NK-92 (cell line): Measurements from ENCODE around the gene STAT4.

Source experiments
- DNase-seq: peaks from one replicate; lab custom pipeline; 2025; ENCODE audit not compliant: unreplicated experiment; lab: John Stamatoyannopoulos, UW

Gene STAT4

GRCh38 chr2:191145769-191146471, 4.9 kb downstream of the STAT4 start:
- no peak for DNase-seq

- no peak for DNase-seq
Measured at GRCh38 chr2:191144217-191144616, 6.6 kb downstream of the STAT4 start.

DNA sequence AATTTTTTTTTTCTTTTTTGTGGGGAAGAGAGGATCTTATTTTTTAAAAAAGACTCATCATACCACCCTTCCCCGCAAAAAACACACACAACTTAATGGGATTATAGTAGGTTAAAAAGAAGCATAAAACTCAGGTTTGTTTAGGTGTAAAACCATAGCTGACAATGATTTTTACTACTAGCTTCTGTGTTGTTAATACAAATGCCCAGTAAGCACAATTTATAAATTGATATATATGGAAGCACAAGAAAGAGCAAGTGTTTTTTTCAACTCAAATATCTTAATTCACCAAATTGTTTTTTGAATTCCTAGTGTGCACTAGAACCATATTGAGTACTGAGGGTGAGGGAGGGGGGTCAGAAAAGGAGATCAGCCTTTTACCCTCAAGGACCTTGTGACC, 7.0 kb downstream of the STAT4 start:
- no peak for DNase-seq

GRCh38 chr2:191128911-191129304, 21.9 kb downstream of the STAT4 start:
- no peak for DNase-seq

DNA sequence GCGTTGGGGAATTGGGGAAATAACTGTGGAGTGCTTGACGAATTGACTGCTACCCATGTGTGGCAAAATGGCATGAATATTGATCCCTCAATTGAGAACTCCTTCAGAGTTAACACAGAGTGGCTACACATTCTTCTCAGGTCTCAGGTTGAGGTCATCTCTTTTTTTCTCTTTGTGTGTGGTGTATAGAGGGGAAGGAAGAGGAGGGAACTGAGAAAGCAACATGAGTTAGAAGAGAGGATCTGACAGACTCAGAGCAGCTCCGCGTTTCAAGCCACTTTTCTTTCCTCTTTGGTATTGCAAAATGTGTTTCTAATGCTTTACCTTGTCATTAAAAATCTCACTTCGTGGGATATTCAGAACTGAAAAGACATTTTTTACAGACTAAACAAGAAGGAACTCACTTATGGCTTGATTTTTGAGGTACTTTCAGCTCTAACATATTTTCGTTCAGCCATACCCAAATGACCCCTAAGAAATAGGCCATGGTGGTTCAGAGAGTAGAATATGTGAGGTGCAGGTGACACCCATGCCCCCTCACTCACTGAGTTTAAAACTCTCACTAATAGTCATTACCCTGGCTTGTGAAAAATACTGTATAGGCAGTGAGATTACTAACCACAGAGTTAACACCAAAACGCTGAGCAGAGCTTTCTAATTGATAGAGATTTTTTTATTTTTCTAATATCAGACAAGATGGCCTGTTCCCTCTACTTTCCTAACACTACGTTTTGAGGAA, 22.5 kb downstream of the STAT4 start:
- no peak for DNase-seq

- DNase-seq = no peak
Measured at GRCh38 chr2:191127235-191127634, 23.6 kb downstream of the STAT4 start.

DNA sequence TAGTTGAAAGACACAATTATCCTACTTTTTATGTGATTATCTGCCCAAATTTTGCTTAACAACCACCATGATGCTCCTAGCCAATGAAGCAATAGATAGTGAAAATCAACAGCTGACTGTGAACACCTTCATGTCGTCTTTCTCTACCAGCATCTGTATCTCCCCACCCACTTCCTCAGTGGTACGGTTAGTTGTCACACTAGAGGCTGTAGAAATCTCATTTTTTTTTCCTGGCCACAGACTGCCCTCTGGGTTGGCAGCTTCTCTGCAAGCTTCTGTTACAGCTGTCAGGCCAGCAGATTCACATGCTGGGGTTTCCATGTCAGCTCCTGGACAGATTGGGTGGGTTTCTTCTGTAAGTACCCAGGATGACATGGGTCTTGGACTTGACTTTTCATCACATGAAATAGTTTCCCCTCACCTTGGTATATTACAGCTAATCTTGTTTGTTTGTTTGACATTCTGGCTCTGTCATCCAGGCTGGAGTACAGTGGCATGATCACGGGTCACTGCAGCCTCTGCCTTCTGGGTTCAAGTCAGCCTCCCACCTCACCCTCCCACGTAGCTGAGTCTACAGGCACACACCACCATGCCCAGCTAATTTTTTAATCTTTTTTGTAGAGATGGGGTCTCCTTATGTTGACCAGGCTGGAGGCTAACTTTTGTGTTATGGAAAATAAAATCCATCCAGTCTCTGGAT, 24.3 kb downstream of the STAT4 start:
- no peak for DNase-seq

- DNase-seq = no peak
Measured at GRCh38 chr2:191125646-191126045, 25.1 kb downstream of the STAT4 start.

DNA sequence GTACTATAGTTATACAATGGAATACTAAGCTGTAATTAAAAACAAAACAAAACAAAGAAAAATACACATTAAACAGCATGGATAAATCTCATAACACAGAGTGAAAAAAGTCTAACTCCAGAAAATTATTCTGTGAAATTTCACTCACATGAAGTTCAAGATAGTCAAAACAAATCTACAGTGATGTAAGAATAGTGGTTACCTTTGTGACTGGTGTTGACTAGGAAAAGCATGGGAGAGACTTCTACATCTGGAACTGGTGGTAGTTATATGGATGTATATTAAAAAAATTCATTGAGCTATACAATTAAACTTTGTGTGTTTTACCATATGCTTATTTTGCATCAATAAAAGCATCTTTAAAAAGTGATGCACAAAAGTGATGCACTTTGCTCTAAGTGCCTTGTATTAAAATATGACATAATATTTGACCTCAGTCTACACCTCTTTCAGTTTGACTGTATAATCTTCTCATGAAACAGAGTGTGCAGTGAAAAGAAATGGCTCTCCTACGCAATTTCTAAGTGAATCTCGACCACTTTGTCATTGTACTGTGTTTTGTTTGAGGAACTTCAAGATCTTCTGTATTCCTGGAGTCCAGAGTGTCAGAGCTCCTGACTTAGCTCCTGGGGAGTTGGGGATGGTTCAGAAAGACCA, 28.0 kb downstream of the STAT4 start:
- DNase-seq = no peak

GRCh38 chr2:191117341-191117740, 33.5 kb downstream of the STAT4 start:
- no peak for DNase-seq

- DNase-seq = no peak
Measured at GRCh38 chr2:191115804-191116203, 35.0 kb downstream of the STAT4 start.

DNA sequence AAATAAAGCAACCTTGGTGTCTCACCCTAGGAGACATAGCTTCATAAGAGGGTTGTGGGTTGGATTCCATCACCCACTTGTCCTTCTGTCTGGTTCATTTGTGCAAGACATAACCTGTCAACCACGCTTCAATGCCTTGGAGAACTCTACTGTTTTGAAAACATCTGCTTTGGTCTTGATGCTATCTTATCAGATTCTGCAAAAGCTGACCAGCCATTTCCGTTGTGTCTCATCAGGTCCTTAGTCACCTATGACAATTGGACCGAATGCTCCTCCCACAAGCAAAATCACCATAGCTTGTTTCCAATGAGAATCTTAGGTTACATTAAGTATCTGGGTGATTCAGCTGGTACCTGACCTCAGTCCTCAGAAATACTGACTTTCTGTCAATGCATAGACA, 35.4 kb downstream of the STAT4 start:
- no peak for DNase-seq

DNA sequence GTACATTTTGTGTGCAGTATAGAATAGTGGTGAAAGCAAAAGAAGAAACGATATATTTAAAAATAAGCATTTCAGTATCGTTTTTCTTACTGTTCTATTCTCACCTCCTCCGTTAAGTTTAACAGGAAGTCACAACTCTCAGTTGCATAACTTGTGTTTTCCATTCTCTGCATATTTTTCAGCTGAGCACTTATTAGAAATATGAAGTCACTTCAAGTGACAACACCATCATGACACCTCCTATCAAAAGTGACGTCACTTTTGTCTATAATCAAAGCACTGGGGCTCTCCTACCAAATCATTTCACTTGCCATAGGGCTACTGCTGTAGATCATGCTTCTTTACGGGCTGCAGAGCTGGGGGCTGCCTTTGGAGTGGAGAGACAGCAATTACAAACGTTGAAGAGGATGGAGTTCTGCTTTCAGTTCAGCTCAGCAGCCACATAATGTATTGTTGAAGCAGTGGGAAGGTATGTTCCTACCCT, 36.3 kb downstream of the STAT4 start:
- DNase-seq = no peak

DNA sequence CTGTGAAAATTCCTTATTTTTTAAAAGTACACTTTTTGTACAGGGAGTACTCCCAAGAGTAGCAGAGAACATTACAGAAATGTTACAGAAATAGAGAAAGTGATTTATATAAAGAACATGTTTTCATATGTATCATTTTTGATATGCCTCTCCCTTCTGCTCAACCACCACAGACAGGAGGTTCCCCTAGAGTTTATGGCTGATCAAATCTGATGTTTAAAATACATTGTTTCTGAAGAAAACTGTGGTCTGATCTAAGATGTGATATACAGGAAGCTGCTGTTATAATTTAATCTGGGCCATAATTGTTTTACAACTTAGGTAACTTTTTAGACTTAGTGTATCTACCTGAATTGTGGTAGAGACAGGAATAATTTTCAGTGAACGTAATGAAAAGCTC, 37.0 kb downstream of the STAT4 start:
- no peak for DNase-seq

DNA sequence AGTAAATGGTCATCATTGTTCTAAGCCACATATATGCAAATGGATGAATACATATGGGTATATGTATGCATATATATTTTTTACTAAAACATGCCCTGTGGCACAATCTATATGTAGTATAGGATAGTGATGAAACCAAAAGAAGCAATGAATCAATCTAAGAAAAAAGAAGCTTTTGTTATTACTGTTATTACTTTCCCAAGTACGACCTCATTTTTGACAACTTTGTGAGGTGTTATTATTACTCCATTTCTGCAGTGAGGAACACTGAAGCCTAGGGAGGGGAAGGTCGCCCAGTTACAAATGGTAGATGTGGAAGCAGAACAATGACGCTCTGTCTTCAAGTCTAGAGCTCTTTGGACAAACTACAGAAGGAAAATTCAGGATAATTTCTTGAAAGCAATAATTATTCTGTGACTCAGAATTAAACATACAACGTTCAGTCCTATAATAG, 38.3 kb downstream of the STAT4 start:
- no peak for DNase-seq

- no peak for DNase-seq
Measured at GRCh38 chr2:191109888-191110287, 40.9 kb downstream of the STAT4 start.

- no peak for DNase-seq
Measured at GRCh38 chr2:191108331-191108730, 42.5 kb downstream of the STAT4 start.

DNA sequence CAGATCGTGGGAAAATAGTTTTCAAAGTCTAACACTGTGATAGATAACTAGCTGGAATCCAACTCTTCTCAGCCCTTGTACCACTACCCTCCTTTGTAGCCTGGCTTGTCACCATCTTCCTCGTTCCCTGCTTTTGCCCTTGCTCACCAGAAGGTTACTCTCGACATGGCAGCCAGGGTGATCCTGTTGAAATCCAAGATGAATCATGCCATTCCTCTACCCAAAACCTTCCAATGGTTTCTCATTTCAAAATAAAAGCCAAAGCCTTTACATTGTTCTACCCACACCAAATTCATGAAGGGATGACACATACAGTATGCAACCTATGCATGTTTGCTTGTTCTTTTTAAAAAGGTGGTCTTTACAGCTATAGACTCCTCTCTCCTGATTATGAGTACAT, 45.7 kb downstream of the STAT4 start:
- no peak for DNase-seq

DNA sequence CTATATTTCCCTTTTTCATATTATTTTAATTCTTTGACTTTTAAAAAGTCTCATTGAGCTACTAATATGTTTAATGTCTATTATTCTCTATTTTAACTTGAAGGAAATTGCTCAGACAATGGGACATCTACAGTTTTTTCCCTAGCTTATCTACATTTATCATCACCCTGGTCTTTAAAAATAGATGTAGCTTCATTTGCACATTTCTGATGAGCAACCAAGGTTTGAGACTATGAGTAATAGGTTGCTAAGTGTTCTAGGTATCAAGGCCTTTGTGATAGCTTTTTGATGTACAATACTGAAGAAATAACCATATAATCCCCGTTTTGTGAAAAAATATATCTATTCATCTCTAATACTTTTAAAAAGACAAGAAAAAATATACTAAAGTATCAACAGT, 47.0 kb downstream of the STAT4 start:
- no peak for DNase-seq

DNA sequence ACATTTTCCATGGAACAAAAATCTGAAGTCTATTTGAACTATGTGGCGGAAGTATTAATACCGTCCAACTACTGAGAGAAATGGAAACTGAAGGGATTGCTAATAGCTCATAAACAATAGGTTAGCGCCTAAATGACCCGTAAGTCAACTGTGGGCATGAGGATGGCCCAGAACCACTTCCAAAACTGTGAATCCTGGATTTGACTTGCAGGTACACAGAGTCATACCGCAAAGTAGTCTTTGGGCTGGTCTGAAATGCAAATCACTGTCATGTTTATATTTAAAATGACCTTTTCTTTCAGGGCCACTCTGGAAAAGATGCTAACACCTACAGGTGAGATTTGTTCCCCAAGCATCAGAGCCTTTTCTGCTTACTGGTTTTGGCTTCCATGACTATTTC, 50.6 kb downstream of the STAT4 start:
- DNase-seq = no peak

- no peak for DNase-seq
Measured at GRCh38 chr2:191087311-191087710, 63.5 kb downstream of the STAT4 start.
